ENCODE data around the gene MCCC1.
"Not testable (repeated sequence)": the region's sequence is repeated elsewhere in the genome, so short reads cannot be mapped to it uniquely, and the experiment has no call there.

The MCCC1 gene

GRCh38 chr3:183108001-183108449 is 8.7 kb upstream of the MCCC1 start:
- H3K4me3 ChIP-seq (ENCODE audit: low read depth, low read length): peak overlapping the region; percentile 38
- no peaks in the 10 kb centered on the region for H3K36me3 ChIP-seq
- peaks cover 17% of the 10 kb centered on the region for H3K4me1 ChIP-seq
- no peak for DNase-seq
- no peak for TF ChIP-seq CTCF (IDR thresholded peaks at IDR 0.05; ENCODE audit: low read depth, low read length)
- H3K27me3 ChIP-seq: no peaks in the 10 kb centered on the region
- peaks cover 5% of the 10 kb centered on the region; the same call in 1 of the 2 replicates for H3K9me3 ChIP-seq

- H3K36me3 ChIP-seq; H3K4me3 ChIP-seq (ENCODE audit: low read depth, low read length): not testable (repeated sequence)
Measured at GRCh38 chr3:183107372-183107771, 8.1 kb upstream of the MCCC1 start.

GRCh38 chr3:183106635-183107034 is 7.3 kb upstream of the MCCC1 start:
- Histone ChIP-seq H3K36me3 (no peaks in the 10 kb centered on the region), H3K4me3 (ENCODE audit: low read depth, low read length) (no peak overlapping the region), H3K9me3 (peaks cover 5% of the 10 kb centered on the region; the same call in 1 of the 2 replicates), H3K27me3 (no peaks in the 10 kb centered on the region), H3K4me1 (peaks cover 17% of the 10 kb centered on the region)
- TF ChIP-seq CTCF (IDR thresholded peaks at IDR 0.05; ENCODE audit: low read depth, low read length): no peak
- no peak for DNase-seq

More at GRCh38 chr3:183107372-183107771, 8.1 kb upstream of the MCCC1 start:
- not testable (repeated sequence) for DNase-seq, H3K9me3 ChIP-seq, H3K27me3 ChIP-seq
- H3K4me1 ChIP-seq: peaks cover 17% of the 10 kb centered on the region

- H3K4me3 ChIP-seq (ENCODE audit: low read depth, low read length); H3K9me3 ChIP-seq; H3K36me3 ChIP-seq; H3K27me3 ChIP-seq; DNase-seq: not testable (repeated sequence)
- peaks cover 23% of the 10 kb centered on the region for H3K4me1 ChIP-seq
Measured at GRCh38 chr3:183103950-183104349, 4.7 kb upstream of the MCCC1 start.

- not testable (repeated sequence) for DNase-seq; H3K9me3 ChIP-seq; H3K36me3 ChIP-seq; H3K27me3 ChIP-seq; H3K4me3 ChIP-seq (ENCODE audit: low read depth, low read length); H3K4me1 ChIP-seq
Measured at GRCh38 chr3:183101040-183101439, 1.7 kb upstream of the MCCC1 start.

GRCh38 chr3:183100376-183100775 is 1.1 kb upstream of the MCCC1 start:
- DNase-seq: no peak
- Histone ChIP-seq H3K4me1 (peaks cover 6% of the 10 kb centered on the region; the same call in 1 of the 2 replicates), H3K27me3 (no peaks in the 10 kb centered on the region), H3K36me3 (peaks cover 4% of the 10 kb centered on the region; the same call in 1 of the 2 replicates), H3K4me3 (ENCODE audit: low read depth, low read length) (no peak overlapping the region), H3K9me3 (no peaks in the 10 kb centered on the region)
- no peak for TF ChIP-seq CTCF (IDR thresholded peaks at IDR 0.05; ENCODE audit: low read depth, low read length)

- Histone ChIP-seq H3K27me3 (no peaks in the 10 kb centered on the region), H3K4me3 (ENCODE audit: low read depth, low read length) (peak overlapping the region; percentile 63), H3K36me3 (peaks cover 4% of the 10 kb centered on the region; the same call in 1 of the 2 replicates), H3K9me3 (no peaks in the 10 kb centered on the region), H3K4me1 (peaks cover 6% of the 10 kb centered on the region; the same call in 1 of the 2 replicates)
- DNase-seq: no peak
- no peak for TF ChIP-seq CTCF (IDR thresholded peaks at IDR 0.05; ENCODE audit: low read depth, low read length)
Measured at GRCh38 chr3:183099838-183100204, 525 bp upstream of the MCCC1 start.

GRCh38 chr3:183098536-183099025 is 715 bp downstream of the MCCC1 start:
- peaks cover 6% of the 10 kb centered on the region; the same call in 1 of the 2 replicates for H3K4me1 ChIP-seq
- no peak for DNase-seq
- no peak for TF ChIP-seq CTCF (IDR thresholded peaks at IDR 0.05; ENCODE audit: low read depth, low read length)

More at GRCh38 chr3:183098536-183099025, 715 bp downstream of the MCCC1 start:
- Histone ChIP-seq H3K36me3 (peaks cover 4% of the 10 kb centered on the region; the same call in 1 of the 2 replicates), H3K27me3 (no peaks in the 10 kb centered on the region), H3K4me3 (ENCODE audit: low read depth, low read length) (peak overlapping the region; percentile 63), H3K9me3 (no peaks in the 10 kb centered on the region)
